Natural killer cell (primary cell): Measurements from ENCODE around the gene LAD1. TPM values are rescaled to one million over a fixed set of nuclear protein-coding genes. Genes with fewer than 3 reads are reported as not detected.

Experiments
- ATAC-seq, 3 donors: fragments of 150-1000 bp in 2 of 3; fragments of 200-7000 bp in 1 of 3; cut with Tn5 transposase; 1 replicate in 1 of 3; 2 replicates in 2 of 3; pipeline ENCODE4 v1.10.0; 2021; ENCODE audit warnings: mild to moderate bottlenecking in 2 of 3, moderate library complexity in 2 of 3
- DNase-seq, 2 donors: peaks; one replicate each; pipeline versions ENCODE4 v3.0.0 to v3.0.0-alpha.2; 2013 to 2021; ENCODE audit warnings: mixed read lengths in 1 of 2
- H3K27ac ChIP-seq: one replicate; pipeline ENCODE4 v1.5.1; 2013; ENCODE audit warnings: mild to moderate bottlenecking, low read length
- H3K27me3 ChIP-seq: one replicate; pipeline ENCODE4 v1.6.1; 2013; ENCODE audit warnings: low read length; ENCODE audit not compliant: control insufficient read depth, insufficient read depth
- H3K36me3 ChIP-seq: one replicate; pipeline ENCODE4 v1.6.1; 2013; ENCODE audit warnings: low read length; ENCODE audit not compliant: control insufficient read depth, insufficient read depth
- H3K4me1 ChIP-seq: one replicate; pipeline ENCODE4 v1.6.1; 2013; ENCODE audit warnings: low read length; ENCODE audit not compliant: control insufficient read depth, insufficient read depth
- H3K4me3 ChIP-seq: one replicate; pipeline ENCODE4 v1.5.1; 2013; ENCODE audit warnings: low read length
- H3K9me3 ChIP-seq: one replicate; pipeline ENCODE4 v1.6.1; 2013; ENCODE audit warnings: low read length; ENCODE audit not compliant: control insufficient read depth, insufficient read depth
- H3K27ac Mint-ChIP-seq, 2 donors: one replicate each; pipeline ENCODE4 v1.8.0; 2022; ENCODE audit warnings: mild to moderate bottlenecking in 2 of 2, mixed read lengths in 2 of 2, moderate library complexity in 1 of 2
- H3K27me3 Mint-ChIP-seq, 2 donors: one replicate each; pipeline ENCODE4 v1.8.0; 2022; ENCODE audit warnings: low read depth in 2 of 2, mixed read lengths in 2 of 2
- H3K36me3 Mint-ChIP-seq: one replicate; pipeline ENCODE4 v1.8.0; 2022; ENCODE audit warnings: mixed read lengths
- H3K4me1 Mint-ChIP-seq, 2 donors: one replicate each; pipeline ENCODE4 v1.8.0; 2022; ENCODE audit warnings: mixed read lengths in 2 of 2
- H3K4me3 Mint-ChIP-seq: one replicate; pipeline ENCODE4 v1.8.0; 2022; ENCODE audit warnings: mild to moderate bottlenecking, moderate library complexity, mixed read lengths
- H3K9me3 Mint-ChIP-seq, 2 donors: one replicate each; pipeline ENCODE4 v1.8.0; 2022; ENCODE audit warnings: mixed read lengths in 2 of 2
- CTCF ChIP-seq: fragments of 200-600 bp; IDR thresholded peaks from one replicate; pipeline ENCODE4 v1.8.0; 2022; ENCODE audit warnings: antibody characterized with exemption
- WGBS: methylation state at CpG from one replicate; pipeline ENCODE4 v1.1.7; 2013; ENCODE audit warnings: missing lambda C conversion rate; ENCODE audit not compliant: insufficient coverage; 5-methylcytosine and 5-hydroxymethylcytosine counted together
- intact Hi-C: fragments of 100-400 bp; cut with micrococcal nuclease; formaldehyde crosslinking; loops from one replicate; pipeline ENCODE4 v1.14.2; 2022
- total RNA-seq, 4 donors: library from RNA; stranded (reverse); fragments of 120-200 nt in 1 of 4; gene quantifications; one replicate each; pipeline versions ENCODE4 v1.2.3 to v1.2.4, GENCODE V29; 2013 to 2022

Gene LAD1
- total RNA-seq, 3 donors from 2014 or later (not counting 1 experiment from before 2014, with no cell fraction given), result 0.68 TPM; not detected in 2

- Histone ChIP-seq H3K36me3 (no peaks in the 10 kb centered on the region), H3K27me3 (no peaks in the 10 kb centered on the region), H3K4me1 (no peaks in the 10 kb centered on the region), H3K27ac (no peak overlapping the region), H3K9me3 (no peaks in the 10 kb centered on the region), H3K4me3 (no peak overlapping the region)
- 86% methylated on average over 11 of the region's 11 CpGs for WGBS
- Mint-ChIP-seq H3K27me3 (peaks cover 0 to 7% of the 10 kb centered on the region in 2 donors), H3K4me3 (no peak overlapping the region), H3K36me3 (no peaks in the 10 kb centered on the region), H3K9me3 (no peaks in the 10 kb centered on the region), H3K4me1 (no peaks in the 10 kb centered on the region), H3K27ac (no peak overlapping the region)
- no peak for DNase-seq
- intact Hi-C loops, result no loop called here
- ATAC-seq, result no peak
- TF ChIP-seq CTCF, result no peak
Measured at GRCh38 chr1:201365251-201365650, 33.9 kb downstream of the LAD1 start.

- WGBS, result 88% methylated on average over 6 of the region's 6 CpGs
- ATAC-seq (no peak), DNase-seq (no peak)
- H3K27ac ChIP-seq, result no peak overlapping the region
- intact Hi-C loops, result no loop called here
- H3K4me3 ChIP-seq, result no peak overlapping the region
- Mint-ChIP-seq H3K4me1 (no peaks in the 10 kb centered on the region), H3K27ac (no peak overlapping the region), H3K36me3 (no peaks in the 10 kb centered on the region), H3K27me3 (peaks cover 0 to 7% of the 10 kb centered on the region in 2 donors), H3K4me3 (no peak overlapping the region), H3K9me3 (no peaks in the 10 kb centered on the region)
- H3K9me3 ChIP-seq, result no peaks in the 10 kb centered on the region
- H3K27me3 ChIP-seq, result no peaks in the 10 kb centered on the region
- no peak for TF ChIP-seq CTCF
- H3K4me1 ChIP-seq, result no peaks in the 10 kb centered on the region
- no peaks in the 10 kb centered on the region for H3K36me3 ChIP-seq
Measured at GRCh38 chr1:201364808-201365105, 34.4 kb downstream of the LAD1 start.

- intact Hi-C loops, result no loop called here
- no peaks in the 10 kb centered on the region for H3K9me3 Mint-ChIP-seq
- H3K36me3 Mint-ChIP-seq, result no peaks in the 10 kb centered on the region
- 74% methylated on average over 8 of the region's 8 CpGs for WGBS
- H3K4me3 Mint-ChIP-seq, result no peak overlapping the region
- no peak for ATAC-seq
- Histone ChIP-seq H3K4me1 (no peaks in the 10 kb centered on the region), H3K27ac (no peak overlapping the region), H3K36me3 (no peaks in the 10 kb centered on the region), H3K27me3 (no peaks in the 10 kb centered on the region), H3K9me3 (no peaks in the 10 kb centered on the region), H3K4me3 (no peak overlapping the region)
- H3K27ac Mint-ChIP-seq, result no peak overlapping the region
- peaks cover 7 to 9% of the 10 kb centered on the region in 2 donors for H3K27me3 Mint-ChIP-seq
- no peak for DNase-seq
- no peaks in the 10 kb centered on the region for H3K4me1 Mint-ChIP-seq
- no peak for TF ChIP-seq CTCF
Measured at GRCh38 chr1:201363467-201363866, 35.7 kb downstream of the LAD1 start.

- no peaks in the 10 kb centered on the region for H3K36me3 ChIP-seq
- no peaks in the 10 kb centered on the region for H3K4me1 ChIP-seq
- H3K4me3 Mint-ChIP-seq, result no peak overlapping the region
- DNase-seq (no peak), ATAC-seq (no peak)
- TF ChIP-seq CTCF, result no peak
- H3K4me1 Mint-ChIP-seq, result no peaks in the 10 kb centered on the region
- H3K36me3 Mint-ChIP-seq, result no peaks in the 10 kb centered on the region
- H3K9me3 Mint-ChIP-seq, result no peaks in the 10 kb centered on the region
- no peaks in the 10 kb centered on the region for H3K9me3 ChIP-seq
- WGBS, result 89% methylated on average over 3 of the region's 3 CpGs
- H3K27me3 Mint-ChIP-seq, result peaks cover 7 to 9% of the 10 kb centered on the region in 2 donors
- no peak overlapping the region for H3K27ac ChIP-seq
- no peaks in the 10 kb centered on the region for H3K27me3 ChIP-seq
- no peak overlapping the region for H3K4me3 ChIP-seq
- H3K27ac Mint-ChIP-seq, result no peak overlapping the region
- intact Hi-C loops, result no loop called here
Measured at GRCh38 chr1:201362906-201363305, 36.2 kb downstream of the LAD1 start.
